KOPT-K1 (cell line): Measurements from ENCODE around the gene AGFG2.
A peak's percentile ranks its signal among the peaks of the same experiment; 100 is the strongest.
"Not testable (repeated sequence)": the region's sequence is repeated elsewhere in the genome, so short reads cannot be mapped to it uniquely, and the experiment has no call there.

ENCODE experiments used
- H3K27ac ChIP-seq: fragments of 200-600 bp; sonication (generic); 2 replicates; pipeline ENCODE4 v1.5.1; 2016; ENCODE audit warnings: antibody characterized with exemption, mild to moderate bottlenecking, low read depth, low read length; ENCODE audit not compliant: poor library complexity, severe bottlenecking
- H3K36me3 ChIP-seq: fragments of 200-600 bp; sonication (generic); 2 replicates; pipeline ENCODE4 v1.5.1; 2017; ENCODE audit warnings: antibody characterized with exemption, mild to moderate bottlenecking, low read length, moderate library complexity; ENCODE audit not compliant: insufficient read depth
- H3K9me3 ChIP-seq: fragments of 200-600 bp; sonication (generic); 2 replicates; pipeline ENCODE4 v1.5.1; 2017; ENCODE audit warnings: antibody characterized with exemption, low read length, mild to moderate bottlenecking; ENCODE audit not compliant: insufficient read depth, poor library complexity, severe bottlenecking

Gene AGFG2

DNA sequence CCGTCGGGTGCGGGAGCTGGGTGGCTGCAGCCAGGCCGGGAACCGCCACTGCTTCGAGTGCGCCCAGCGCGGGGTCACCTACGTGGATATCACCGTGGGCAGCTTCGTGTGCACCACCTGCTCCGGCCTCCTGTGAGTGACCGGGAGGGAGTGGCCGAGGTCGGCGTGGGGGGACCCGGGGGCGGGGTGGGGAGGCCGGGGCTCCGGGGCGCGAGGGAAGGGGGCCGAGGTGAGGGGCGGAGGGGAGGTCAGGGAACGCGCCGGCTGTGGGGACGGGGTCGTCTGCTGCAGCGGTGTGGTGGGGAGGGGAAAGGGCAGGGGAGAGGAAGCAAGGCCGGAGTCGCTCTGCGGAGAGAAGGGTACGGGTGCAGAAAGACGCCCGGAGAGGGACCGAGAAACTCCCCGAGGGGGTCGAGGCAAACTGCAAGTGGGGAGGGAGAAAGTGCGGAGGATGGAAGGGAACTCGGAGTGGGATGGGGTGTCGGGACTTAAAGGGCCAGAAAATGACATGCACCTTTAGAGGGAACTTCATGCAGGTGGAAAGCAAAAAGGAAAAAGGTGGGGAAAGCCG is 518 bp downstream of the AGFG2 start:
- H3K27ac ChIP-seq: peak overlapping the region; percentile 57
- no peaks in the 10 kb centered on the region for H3K36me3 ChIP-seq
- no peaks in the 10 kb centered on the region for H3K9me3 ChIP-seq

DNA sequence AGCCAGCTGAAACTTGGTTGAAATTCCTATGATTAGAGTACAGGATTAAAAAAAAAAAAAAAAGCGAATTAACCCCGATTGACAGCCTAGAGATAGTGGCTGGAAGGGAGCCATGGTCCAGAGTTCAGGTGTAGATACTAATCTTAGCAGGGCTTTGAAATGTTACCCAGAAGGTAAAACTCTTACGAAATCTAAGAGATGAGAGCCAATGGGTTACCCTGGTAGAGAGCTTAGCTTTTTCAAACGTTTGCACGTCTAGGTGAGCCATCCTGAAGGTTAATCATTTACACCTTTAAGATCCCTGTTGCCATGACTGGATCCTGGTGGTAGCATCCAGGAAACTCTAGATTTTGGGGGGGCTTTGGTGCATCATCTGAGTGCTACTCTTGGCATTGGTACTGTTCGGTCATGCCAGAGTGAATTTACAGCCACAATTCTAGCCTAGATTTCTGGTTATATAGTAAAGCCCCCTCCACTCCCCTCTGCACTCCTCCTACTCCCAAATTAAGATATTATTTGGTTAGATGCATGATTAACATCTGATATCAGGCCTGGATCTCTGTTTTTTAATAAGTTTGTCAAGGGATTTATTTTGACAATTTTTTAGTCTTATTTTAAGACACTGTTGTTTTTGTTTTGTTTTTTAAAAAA is 1.2 kb downstream of the AGFG2 start:
- peak overlapping the region; percentile 57 for H3K27ac ChIP-seq

DNA sequence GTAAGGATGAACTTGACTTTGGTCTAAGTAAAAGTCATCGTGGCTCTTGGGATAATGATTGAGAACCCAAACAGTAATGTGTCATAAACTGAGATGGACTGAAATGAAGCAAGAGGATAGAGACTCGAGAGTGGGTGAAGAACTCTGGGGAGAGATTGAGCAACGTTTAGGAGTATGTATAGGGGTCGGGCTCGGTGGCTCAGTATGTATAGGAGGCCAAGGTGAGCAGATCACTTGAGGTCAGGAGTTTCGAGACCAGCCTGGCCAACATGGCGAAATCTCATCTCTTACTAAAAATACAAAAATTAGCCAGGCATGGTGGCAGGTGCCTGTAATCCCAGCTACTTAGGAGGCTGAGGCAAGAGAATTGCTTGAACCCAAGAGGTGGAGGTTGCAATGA is 2.3 kb downstream of the AGFG2 start:
- not testable (repeated sequence) for H3K27ac ChIP-seq, H3K9me3 ChIP-seq, H3K36me3 ChIP-seq

More for the DNA sequence above, 1.2 kb downstream of the AGFG2 start:
- Histone ChIP-seq H3K9me3 (no peaks in the 10 kb centered on the region), H3K36me3 (no peaks in the 10 kb centered on the region)

DNA sequence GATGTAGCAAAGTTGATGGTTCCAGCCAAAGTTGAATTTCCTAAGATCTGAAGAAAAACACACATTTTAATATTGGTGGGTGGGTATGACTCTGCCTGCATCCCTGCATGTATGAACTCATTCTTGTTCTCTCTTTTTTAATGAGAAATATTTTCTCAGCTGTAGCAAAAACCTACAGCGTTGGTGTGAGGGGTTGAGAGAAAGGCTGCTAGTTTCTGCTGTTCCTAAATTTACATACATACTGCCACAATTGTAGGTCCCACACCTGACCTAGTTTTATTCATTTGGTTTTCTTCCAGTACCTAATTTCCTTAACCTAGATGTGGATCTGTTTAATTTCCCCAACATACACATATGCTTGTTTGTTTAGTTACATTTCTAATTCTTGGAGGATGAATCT is 4.6 kb downstream of the AGFG2 start:
- Histone ChIP-seq H3K9me3 (no peaks in the 10 kb centered on the region), H3K27ac (no peak overlapping the region), H3K36me3 (0 out of 2 replicates have a peak, but pooled peaks cover under 1% of the 10 kb centered on the region)

DNA sequence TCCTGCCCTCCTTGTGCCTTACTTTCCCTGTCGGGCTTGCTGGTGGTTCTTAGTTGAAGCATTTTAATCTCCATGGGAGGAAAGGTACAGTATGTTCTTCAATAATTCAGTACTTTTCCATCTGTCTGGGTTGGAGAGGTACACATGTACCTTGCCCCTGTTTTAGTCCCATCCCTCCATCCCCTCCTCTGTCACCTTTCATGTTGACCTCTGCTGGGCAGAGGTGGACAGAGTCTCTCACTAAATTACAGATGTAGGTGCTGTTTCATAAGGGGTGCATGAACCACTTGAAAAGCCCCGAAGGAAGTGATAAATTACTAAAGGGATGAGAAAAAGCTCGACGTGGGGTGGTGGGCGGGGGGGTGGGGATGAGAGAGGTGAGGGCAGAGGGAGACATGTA is 5.4 kb downstream of the AGFG2 start:
- no peaks in the 10 kb centered on the region for H3K9me3 ChIP-seq

DNA sequence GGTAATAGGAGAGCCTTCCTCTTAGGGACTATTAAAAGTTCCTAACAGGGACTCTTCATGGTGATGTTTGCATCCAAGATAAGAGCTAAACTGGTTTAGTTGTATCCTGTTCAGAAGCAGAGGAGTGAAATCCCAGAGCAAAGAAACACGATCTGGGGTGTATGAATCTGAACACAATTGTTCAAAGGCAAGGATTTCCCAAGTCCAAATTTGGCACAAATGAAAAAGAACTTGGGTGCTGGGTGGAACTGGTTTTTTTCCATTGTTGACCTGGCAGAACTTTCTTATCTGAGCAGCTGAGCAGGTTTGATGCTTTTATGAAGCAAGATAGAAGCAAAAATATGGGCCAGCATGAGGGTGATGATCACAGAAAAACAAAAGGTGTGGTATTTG is 6.0 kb downstream of the AGFG2 start:
- no peaks in the 10 kb centered on the region for H3K9me3 ChIP-seq
- H3K27ac ChIP-seq: no peak overlapping the region

More for the DNA sequence above, 5.4 kb downstream of the AGFG2 start:
- 0 out of 2 replicates have a peak, but pooled peaks cover 7% of the 10 kb centered on the region for H3K36me3 ChIP-seq
- H3K27ac ChIP-seq: no peak overlapping the region

DNA sequence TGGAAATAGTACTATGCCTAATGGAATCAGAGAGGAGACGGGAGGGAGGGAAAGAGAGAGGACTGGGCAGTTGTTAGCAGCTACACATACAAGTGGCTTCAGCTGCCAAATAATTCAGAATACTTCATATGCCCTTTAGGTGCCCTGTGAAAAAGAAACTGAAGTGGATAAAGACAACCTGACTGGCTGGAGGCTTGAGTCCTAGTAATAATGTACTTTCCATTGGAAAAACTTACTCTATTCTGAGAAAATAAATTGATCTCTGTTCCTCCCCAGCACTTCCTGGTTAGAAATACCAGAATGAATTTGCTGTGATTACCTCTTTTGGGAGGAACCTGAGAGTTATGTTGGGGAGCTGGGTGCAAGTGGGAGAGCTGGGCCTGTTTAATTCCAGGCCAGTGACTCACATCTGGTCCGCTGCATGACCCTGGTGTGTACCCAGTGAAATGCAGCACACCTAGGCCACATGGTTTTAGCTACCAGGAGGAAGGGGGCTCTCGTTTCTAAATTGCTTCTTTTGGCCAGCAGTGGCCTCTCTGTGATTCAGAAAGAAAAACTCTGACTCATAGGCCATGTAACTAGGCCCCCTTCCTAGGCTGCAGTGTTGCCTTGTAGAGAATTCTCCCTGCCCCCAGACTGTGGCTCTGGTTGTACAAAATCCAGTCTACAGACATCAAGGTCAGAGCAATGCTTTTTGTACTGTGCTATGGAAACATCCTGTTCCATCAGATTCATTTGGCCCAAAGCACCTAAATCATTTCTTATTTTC is 6.5 kb downstream of the AGFG2 start:
- Histone ChIP-seq H3K36me3 (peaks cover 11% of the 10 kb centered on the region; the same call in 1 of the 2 replicates), H3K9me3 (no peaks in the 10 kb centered on the region), H3K27ac (no peak overlapping the region)

More for the DNA sequence above, 6.0 kb downstream of the AGFG2 start:
- 0 out of 2 replicates have a peak, but pooled peaks cover 7% of the 10 kb centered on the region for H3K36me3 ChIP-seq

DNA sequence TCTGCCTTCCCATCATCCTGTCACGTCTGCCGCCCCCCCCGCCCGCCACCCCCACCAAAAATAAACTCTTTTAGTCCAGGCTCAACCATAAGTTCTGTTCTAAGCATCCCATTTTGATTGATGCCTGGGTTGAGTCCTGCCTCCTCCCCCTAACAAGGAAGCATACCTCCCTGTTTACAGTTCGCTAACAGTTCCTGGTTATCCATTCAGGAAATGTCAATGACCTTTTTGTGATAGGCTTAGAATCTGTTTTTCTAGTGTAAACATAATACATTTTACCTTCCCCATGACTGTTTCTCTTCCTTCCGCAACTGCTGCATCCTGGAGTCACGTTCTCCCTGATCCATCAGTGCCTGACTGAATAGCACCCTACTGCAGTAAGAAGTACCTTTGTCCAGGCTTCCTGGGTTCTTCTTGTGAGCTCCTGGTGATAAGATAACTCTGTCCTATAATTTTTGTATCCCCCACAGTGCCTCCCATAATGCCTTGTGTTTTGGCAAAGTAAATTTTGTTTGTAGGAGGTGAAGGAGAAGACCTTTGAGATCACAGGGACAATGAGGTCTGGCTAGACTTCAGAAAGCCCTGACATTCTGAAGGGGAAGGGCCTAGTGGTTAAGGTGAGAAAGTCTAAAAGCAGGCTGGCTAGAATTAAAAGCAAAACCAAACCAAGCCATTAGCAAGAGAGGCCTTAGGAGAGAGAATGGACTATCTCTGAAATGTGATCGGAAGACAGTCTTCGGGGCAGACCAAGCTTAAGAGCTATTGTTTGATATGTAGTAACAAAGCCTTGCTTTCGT is 7.3 kb downstream of the AGFG2 start:
- H3K27ac ChIP-seq: peak overlapping the region; percentile 0
- H3K9me3 ChIP-seq: no peaks in the 10 kb centered on the region
- peaks cover 12% of the 10 kb centered on the region; the same call in 1 of the 2 replicates for H3K36me3 ChIP-seq

DNA sequence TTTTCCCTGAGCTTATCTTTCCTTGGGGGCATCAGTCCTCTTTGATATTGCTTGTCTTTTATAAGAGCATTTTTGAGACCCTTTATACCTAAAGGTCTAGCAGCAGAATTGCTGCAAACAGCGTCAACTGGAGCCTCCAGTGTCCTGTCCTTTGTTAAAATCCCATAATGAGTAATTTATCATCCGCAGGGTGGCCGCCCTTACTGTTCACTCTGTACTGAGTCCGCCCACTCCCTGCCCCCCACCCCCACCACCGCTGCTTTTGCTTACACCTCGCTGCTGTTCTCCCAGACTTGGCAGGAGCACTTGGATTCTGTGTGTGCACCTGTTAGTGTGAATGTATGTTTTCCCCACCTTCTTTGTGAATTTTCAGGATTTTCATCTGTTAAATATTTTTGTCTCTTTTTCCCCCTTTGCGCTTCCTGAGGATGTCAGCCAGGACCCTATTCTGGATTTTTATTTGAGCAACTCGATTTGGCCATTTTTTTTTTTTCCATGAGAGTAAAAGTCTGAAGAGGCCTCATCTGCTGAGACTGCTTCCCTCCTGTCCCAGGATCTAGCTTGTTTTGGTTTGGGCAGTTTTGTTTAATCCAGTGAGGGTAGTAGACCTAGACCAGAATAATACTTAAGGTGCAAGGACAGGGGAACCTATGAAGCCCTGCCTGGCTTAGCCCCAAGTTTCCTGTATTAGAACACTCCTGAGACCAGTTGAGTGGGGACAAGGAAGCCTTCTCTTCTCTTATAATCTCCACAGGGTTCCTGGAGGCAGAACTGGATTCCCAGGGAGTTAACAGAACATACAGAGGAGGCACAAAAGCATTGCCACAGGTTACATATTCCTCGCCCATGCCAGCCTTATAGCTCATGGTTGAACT is 8.2 kb downstream of the AGFG2 start:
- Histone ChIP-seq H3K9me3 (no peaks in the 10 kb centered on the region), H3K36me3 (peaks cover 13% of the 10 kb centered on the region; the same call in 1 of the 2 replicates), H3K27ac (peak overlapping the region; percentile 13)

DNA sequence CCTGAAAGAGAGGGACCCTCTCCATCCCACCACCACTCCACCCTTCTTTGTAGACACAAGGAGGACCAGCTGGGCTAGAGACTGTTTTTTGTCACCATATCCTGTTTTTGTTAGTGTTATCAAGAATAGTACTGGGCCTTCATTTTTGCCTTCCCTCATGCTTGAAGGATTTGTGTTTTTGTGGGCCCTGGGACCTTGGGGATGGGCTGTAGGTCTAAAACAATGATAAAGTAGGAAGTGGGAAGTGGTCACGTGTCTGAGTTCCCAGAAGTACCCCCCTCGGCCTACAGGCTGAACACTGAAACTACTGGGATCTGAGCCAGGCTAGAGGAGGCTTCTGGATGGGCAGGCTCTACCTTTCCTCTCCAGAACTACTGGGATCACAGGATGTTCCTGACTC is 8.9 kb downstream of the AGFG2 start:
- Histone ChIP-seq H3K9me3 (no peaks in the 10 kb centered on the region), H3K27ac (no peak overlapping the region), H3K36me3 (peaks cover 20% of the 10 kb centered on the region; the same call in 1 of the 2 replicates)

DNA sequence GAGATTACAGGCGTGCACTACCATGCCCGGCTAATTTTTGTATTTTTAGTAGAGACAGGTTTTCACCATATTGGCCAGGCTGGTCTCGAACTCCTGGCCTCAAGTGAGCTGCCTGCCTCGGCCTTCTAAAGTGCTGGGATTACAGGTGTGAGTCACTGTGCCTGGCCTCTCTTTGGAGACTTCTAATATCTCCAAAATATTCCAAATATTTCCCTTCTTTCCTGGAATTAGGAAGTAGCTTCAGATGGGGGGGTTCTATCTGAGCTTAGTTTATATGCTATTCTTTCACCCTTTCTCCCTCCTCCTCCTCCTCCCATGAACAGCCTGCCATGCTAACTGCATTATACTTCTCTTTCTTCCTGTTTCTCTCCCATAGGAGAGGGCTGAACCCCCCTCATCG is 9.4 kb downstream of the AGFG2 start:
- H3K9me3 ChIP-seq, H3K27ac ChIP-seq: not testable (repeated sequence)

DNA sequence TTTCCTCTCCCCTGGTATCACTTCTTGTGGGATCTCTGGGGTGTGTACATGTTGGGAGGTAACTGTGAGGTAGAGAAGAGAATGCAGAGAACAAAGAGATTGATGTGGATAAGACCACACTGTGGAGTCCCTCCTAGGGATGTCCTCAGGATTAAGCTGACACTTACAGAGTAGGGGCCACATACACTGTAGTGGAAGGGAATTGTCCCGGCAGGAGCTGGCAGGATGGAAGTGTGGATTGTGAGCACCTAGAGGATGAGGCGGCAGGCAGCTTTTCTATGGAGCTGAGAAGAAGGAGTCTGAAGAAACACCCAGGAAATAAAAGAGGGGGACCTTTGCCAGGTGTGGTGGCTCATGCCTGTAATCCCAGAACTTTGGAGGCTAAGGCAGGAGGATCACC is 13.5 kb downstream of the AGFG2 start:
- Histone ChIP-seq H3K9me3 (no peaks in the 10 kb centered on the region), H3K27ac (no peak overlapping the region), H3K36me3 (peaks cover 61% of the 10 kb centered on the region)

More for the DNA sequence above, 9.4 kb downstream of the AGFG2 start:
- H3K36me3 ChIP-seq: peaks cover 26% of the 10 kb centered on the region; the same call in 1 of the 2 replicates

DNA sequence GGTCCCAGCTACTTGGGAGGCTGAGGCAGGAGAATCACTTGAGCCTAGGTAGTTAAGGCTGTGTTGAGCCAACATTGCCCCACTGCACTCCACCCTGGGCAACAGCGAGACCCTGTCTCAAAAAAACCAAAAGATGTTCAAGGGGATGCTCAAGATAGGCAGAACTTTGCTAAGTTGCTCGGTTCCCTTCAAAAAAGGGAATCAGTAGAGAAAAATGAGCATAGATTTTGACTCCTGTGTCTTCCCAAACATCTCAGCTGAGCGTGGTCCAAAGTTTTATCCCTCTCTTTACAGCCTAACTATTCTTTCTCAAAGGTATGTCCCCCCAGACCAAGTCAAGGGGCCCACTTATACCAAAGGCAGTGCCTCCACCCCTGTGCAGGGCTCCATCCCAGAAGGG is 14.0 kb downstream of the AGFG2 start:
- Histone ChIP-seq H3K27ac (no peak overlapping the region), H3K9me3 (no peaks in the 10 kb centered on the region), H3K36me3 (peaks cover 61% of the 10 kb centered on the region)

DNA sequence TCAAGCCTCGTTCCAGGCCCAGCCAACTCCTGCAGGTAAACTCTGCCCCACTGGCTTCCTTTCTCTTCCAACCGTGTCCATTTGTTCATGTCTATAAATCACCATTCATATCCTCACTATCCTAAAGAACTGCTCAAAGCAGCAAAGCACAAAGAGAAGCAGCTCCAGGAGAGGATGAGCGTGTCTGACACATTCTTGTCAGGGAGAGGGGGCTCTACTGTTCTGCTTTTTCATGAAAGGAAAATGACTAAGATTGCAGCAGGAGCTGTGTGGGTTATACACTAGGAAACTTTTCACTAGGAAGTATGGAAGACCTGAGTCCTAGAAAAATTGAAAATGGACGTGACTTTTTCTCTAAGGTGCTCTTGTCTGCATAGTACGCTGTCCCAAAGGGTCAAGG is 16.7 kb downstream of the AGFG2 start:
- Histone ChIP-seq H3K9me3 (no peaks in the 10 kb centered on the region), H3K27ac (no peak overlapping the region), H3K36me3 (peaks cover 55% of the 10 kb centered on the region)
